GM19239 (cell line): ENCODE data around the gene ARMC9.

Experiments used
- DNase-seq: peaks from one replicate; pipeline ENCODE4 v3.0.0; 2011; ENCODE audit warnings: low spot score; ENCODE audit not compliant: insufficient read length
- FAIRE-seq: peaks from 2 replicates; lab custom pipeline; 2011; peaks lifted over from hg19 to GRCh38; lab: Jason Lieb, UNC

The ARMC9 gene

DNA sequence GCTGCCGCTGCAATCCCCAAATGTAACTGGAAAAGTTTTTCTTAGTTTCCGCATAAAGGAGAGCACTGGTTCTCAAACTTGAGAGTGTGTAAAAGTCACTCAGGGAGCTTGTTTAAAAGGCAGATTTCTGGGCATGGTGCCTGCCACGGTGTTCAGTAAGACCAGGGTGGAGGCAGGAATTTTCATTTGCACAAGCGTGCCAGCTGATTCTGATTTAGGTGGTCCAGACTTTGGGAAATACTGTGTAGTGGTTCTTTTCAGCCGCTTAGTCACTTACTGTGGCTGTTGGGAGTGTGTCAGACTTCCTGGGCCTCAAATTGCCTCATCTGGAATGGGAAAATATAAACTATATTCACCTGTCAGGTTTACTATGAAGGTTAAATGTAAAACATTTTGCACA lies 788 bp downstream of the ARMC9 start:
- peak; percentile 21 for FAIRE-seq
- no peak for DNase-seq

DNA sequence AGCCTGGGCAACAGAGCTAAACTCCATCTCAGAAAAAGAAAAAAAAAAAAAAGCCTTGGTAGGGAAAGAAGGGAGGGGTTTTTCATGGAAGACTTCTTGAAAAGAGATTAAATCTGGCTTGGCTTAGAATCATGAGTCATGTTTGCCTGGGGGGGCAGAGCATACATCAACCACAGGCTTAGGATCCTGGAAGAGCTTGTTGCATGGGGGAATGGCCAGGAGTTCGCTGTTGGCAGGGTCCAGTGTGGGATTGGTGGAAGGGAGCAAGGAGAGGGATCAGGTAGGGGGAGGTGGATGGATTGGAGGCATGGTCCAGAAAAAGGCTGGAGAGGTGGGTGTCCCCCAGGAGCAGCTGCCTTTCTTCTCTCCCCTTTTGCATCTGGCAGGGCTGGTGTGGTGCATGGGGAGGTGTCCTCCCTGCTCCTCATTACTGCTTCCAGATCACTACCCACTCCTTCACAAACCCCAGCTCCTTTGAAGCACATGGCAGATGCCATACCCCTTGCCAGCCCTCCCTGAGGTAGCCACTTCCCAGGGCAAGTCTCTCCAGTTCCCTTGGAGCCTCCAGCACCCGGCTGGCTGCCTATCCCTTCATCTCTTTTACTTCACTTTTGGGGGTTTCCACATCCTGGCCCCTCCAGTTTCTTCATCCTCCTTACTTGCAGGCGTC lies 2.5 kb downstream of the ARMC9 start:
- FAIRE-seq, result no peak

DNA sequence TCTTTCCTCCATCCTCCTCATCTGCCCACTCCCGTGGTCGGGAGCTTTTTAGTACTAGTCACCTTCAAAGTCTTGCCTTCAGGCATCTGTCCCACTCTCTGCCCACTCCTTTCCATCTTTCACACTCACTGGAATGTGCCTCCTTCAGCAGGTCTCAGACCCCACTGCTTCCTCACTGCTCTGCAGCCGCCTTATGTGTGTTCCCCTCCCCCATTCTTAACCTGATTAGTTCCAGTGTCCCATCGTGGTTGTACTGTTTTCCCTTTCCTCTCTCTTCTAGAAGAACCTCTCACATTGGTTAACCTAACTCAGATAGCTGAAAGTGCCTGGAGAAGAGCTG lies 3.0 kb downstream of the ARMC9 start:
- FAIRE-seq, result no peak
- no peak for DNase-seq

More for the DNA sequence above, 2.5 kb downstream of the ARMC9 start:
- no peak for DNase-seq

DNA sequence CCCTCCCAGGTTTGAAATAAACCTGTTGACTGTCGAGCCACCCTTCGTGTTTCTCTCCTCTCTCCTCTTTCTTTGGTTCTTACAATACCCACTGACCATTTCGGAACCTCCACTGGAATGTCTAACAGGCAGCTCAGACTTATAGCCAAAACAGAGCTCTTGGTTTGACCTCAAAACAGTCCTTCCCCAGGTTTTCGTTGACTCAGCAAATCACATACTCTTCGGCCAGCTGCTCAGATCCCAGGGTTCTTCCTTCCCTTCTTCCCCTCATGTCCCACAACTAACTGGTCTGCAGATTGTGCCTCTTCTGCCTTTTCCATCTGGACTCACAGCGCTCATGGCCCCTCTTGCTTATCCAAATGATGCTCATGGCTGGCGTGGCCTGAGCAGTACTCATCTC lies 4.7 kb downstream of the ARMC9 start:
- FAIRE-seq (no peak), DNase-seq (no peak)

DNA sequence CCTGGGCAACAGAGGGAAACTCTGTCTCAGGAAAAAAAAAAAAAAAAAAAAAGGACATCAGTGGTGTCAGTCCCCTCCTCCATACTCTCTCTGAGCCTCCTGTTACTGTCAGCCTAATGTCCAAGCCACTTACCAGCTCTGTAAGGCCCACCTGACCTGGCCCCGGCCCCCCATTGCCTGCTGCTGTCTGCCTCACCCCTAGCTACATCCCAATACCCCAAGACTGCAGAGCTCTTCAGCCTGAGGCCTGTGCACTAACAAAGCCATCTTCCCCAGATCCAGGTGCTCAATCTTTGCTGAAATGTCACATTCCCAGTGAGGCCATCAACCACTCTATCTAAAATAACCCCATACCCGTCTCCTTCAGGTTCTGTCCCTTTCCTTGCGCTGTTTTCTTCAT lies 5.7 kb downstream of the ARMC9 start:
- FAIRE-seq (no peak), DNase-seq (no peak)

DNA sequence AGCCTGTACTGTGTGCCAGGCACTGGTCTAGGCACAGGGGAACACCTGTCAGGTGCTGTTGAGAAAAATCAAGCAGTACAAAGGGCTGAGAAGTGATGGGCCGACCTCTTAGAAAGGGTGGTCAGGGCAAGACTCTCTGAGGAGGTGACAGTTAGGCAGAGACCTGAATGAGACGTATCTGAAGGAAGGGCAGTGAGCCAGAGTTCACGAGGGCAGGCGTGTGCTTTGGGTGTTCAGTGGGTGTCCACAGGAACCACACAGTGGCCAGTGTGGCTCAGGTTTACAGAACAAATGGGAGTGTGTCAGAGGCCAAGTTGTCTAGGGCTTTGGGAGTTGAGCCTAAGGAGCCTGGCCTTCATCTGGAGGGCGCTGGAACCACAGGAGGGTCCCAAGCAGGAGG lies 6.2 kb downstream of the ARMC9 start:
- no peak for DNase-seq
- FAIRE-seq, result no peak

DNA sequence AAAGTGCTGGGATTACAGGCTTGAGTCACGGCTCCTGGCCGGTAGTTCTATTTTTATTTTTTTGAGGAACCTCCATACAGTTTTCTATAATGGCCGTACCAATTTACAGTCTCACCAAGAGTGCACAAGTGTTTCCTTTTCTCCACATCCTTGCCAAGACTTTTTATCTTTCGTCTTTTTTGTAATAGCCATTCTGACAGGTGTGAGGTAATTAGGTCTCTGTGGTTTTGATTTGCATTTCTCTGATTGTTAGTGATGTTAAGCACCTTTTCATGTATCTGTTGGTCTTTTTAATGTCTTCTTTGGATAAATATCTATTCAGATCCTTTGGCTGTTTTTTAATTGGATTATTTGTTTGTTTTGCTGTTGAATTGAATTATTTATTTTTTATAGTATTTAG lies 9.3 kb downstream of the ARMC9 start:
- peak; percentile 21 for FAIRE-seq

DNA sequence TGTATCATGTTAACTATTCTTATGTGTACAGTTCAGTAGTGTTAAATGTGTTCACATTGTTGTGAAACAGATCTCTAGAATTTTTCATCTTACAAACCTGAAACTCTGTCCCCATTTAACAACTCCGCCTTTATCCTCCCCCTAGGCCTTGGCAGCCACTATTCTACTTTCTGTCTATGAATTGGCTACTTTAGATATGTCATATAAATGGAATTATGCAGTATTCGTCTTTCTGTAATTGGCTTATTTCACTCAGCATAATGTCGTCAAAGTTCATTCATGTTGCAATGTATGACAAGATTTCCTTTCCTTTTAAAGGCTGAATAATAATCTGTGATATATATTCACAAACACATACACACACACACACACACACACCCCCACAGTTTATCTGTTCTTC lies 12.4 kb downstream of the ARMC9 start:
- DNase-seq (no peak), FAIRE-seq (no peak)

More for the DNA sequence above, 9.3 kb downstream of the ARMC9 start:
- DNase-seq, result no peak

DNA sequence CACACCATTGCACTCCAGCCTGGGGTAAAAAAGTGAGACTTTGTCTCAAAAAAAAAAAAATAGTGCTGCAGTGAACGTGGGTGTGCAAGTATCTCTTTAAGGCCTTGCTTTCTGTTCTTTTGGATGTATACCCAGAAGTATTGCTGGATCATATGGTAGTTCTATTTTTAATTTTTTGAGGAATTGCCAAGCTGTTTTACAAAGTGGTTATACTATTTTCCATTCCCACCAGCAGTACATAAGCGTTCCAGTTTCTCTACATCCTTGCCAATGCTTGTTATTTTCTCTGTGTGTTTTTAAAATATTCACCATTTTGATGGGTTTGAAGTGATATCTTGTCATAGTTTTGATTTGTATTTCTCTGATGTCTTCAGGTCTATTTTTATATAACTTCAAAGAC lies 13.1 kb downstream of the ARMC9 start:
- no peak for FAIRE-seq
- no peak for DNase-seq

DNA sequence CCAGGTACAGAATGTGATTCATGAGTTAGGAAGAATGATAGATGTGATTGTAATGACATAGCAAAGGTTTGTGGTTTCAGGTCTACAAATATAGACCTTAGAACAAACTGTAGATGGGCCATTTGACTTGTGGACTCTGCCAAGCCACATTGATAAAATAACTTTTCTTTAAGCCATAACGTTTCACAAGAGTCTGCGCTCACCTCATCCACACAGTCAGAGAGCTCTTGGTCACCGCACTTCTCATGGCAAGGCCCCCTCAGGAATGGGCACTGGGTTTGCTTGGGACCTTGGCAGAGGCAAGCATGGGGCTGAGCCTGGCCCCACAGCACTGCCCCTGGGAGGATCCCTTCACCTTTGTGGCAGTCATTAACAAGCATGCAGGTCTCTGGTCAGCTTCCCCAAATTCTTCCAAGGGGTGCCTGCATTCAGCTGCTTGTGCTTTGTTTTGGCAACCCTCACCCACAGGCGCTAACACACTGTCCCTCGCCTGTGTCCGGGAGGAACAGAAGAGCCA lies 14.0 kb downstream of the ARMC9 start:
- FAIRE-seq (no peak), DNase-seq (no peak)

DNA sequence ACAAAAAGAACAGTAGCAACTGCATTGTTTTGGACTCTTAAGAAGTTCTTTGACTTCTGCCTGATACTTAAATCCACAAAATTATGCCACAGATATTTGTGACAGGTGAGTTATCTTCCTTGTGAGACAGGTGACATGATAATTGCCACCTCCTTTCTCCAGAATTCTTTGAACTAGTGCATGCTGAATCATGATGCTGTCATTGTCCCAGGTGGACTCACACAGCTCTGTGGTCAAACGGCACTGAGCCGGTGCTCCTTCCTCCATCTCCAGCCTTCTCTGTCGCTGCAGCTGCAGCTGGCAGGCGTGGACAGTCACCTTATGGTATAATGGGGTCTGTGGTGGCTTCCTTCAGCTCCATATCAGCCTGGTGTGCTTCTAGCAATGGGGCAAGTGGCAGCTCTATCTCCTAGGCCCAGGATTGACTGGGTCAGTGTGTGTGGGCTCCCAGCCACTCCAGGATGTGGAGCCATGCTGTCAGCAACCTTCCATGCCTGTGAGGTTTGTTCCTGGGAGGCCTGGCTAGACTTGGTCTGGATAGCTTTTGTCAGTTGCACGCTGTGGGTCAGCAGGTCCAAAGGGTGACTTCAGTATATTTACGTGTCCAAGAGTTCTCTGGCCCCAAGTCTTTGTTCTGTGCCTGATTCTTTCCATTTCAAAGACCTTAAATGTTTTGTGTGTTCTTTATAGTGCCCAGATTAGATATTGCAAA lies 15.7 kb downstream of the ARMC9 start:
- FAIRE-seq, result no peak
- DNase-seq, result no peak

DNA sequence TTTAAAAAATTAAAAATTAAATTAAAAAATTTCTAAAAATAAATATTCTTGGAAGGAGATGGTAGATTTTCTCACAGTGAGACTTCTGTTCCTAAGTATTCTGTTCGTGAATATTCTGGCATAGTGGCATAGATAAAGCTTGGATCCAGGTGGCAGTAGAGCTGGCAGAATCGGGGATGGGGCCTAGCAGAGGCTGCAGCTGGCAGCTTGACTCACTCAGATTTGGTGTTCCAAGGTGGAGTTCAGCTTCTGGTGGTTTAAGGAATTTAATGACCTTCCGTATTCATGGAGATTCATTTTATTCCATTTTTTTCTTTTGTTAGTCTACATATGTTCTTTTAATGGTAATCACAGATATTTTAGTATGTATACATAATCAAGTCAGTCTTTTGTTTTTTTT lies 19.9 kb downstream of the ARMC9 start:
- DNase-seq (no peak), FAIRE-seq (no peak)

DNA sequence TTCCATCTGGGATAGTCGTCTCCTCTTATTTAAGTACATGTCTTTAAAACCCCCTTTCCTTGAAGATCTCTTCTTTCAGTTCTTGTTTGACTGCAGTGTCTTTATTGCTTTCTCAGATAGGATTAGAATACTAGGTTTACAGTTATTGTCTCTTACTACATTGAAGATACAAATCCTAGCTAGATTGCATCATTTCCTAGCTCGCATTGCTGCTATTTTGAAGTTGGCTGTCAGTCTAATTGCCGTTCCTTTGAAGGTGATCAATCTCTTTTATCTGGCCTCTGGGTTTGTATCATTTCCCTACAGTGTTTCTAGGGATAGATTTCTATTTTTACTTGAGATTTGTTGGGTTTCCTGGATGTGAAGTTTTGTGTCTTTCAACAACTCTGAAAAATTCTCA lies 20.9 kb downstream of the ARMC9 start:
- DNase-seq (no peak), FAIRE-seq (no peak)

DNA sequence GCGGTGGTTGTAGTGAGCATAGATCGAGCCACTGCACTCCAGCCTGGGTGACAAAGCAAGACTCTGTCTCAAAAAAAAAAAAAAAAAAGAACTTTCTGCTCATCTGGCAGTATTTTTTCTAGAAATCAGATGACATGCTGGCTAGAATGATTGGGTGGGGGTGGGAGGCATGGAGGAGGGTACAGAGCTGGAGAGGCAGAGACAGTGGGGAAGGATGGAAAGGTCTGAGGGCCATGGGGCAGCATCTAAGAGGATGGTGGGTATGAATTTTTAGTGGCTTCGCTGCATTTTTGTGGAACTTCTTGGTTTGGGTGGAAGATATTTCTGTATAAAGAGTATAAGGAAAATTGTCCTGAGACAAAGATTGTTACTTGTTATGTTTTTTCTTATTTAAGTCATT lies 23.3 kb downstream of the ARMC9 start:
- FAIRE-seq, result no peak

DNA sequence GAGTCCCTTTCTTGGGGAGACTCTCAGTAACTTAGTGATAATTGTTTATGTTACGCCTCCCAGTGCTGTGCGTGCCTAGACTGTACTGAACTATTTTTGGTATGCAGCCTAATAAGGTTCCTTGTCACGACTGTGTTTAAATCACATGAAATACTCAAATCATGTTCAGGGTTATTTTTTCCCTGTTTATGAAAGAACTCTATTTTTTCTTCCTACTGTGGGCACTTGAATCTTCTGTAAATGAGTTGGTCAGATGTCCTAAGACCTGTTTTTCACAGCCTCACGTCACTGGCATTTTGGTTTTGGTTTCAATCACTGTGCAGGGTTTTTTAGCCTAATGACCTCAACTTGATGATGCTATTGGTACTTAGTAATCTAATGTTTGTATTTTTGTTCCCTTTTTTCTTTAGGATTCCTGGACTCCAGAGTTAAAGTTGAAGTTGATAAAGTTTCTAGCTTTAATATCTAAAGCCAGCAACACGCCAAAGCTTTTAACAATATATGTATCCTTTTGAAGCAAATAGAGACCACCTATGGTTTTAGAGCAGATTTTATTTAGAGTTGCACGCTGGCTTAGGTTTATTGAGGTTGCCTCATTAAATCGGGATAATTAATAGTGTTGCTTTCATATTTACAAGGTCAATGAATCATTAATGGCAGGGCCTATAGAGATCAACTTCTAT lies 24.0 kb downstream of the ARMC9 start:
- FAIRE-seq (peak; percentile 94), DNase-seq (no peak)

More for the DNA sequence above, 23.3 kb downstream of the ARMC9 start:
- DNase-seq, result no peak

DNA sequence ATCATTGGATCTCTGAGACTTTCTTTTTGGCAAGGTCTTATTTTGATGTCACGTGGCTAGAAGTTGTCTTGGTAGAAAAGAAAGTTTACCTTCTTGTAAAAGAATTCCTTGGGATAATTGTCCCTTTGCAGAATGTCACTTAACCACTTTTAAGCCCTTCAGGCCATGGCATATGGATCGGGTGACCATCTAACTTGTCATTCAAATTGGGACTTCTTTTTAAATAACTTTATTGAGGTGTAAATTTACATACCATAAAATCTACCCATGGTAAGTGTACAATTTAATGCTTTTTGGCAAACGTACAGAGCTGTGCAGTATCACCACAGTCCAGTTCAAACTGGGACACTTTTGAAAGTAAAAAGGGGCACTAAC lies 24.6 kb downstream of the ARMC9 start:
- DNase-seq (no peak), FAIRE-seq (no peak)

DNA sequence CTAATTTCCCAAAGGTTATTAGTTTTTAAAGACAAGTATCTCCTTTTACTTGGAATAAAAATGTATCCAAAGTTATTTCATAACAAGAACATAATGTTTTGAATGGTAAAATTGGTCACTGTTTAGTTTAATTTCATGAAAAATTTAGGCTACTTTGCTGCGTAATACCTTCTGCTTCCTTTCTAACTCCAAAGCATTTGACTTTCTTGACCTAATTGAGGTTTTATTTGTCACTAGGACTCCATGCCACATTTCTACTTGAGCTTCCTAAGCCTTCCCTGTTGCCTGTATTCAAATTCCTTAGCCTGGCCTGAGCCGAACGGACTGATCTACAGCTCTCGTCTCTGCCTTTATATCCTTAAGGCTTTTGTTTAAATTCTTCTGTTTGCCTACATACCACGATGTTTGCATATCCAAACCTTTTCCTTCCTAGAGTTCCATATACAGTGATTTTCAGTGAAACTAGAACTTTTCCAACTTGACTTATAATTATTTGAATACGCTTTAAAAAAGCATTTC lies 25.1 kb downstream of the ARMC9 start:
- no peak for FAIRE-seq
- DNase-seq, result no peak

DNA sequence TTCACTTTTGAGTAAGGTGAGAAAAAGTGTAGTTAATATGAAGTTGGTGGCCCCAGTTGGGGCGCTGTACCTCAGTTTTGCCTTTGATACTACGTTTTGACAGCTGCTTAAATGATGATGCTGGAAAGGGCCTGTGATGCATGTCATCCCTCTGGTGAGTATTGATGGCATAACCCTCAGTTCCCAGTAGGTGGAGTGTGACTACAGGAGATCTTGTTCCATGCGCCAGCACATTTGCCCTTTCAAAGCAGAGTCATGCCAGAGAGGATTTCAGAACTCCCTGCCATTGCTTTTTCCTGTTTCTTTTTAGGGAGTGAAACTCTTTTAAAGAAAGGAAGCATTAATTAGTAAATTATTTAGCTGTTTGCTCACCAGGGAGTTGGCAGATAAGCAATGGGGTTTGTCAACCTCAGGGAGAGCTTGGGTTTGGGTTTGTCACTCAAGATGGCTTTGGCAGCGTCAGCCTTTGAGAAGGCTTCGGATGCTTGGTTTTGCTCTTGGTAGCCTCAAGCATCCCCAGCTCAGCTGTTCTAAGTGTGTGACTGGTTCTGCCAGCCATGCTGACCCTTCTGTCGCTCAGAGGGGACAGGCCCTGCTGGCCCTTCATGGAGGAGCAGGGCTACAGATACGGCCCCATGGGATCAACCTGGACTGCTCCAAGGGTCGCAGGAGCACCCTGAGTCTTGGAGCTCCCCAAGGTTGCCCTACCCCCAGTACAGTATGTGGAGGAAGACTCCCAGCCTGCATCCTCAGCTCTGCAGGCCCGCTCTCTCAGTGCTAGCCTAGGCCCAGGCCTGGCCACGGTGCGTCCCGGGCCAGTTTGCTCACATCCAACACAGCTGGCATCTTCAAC lies 29.1 kb downstream of the ARMC9 start:
- FAIRE-seq (peak; percentile 100), DNase-seq (peak; percentile 71)

DNA sequence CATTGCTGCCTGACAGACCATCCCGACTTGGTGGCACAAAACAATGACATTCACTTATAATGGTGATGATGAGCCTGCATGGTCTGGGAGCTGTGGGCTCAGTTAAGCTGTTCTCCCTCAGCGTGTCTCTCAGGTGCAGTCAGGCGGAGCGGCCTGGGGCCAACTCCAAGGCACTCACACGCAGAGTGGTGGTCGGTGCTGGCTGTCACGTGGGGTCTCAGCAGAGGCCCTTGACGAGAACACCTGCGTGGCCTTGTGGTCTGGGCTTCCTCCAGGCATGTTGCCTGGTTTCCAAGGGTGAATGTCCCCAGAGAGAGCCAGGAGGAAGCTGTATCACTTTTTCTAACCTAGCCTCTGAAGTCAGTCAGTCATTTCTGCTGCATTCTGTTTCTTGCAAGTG lies 29.8 kb downstream of the ARMC9 start:
- FAIRE-seq (peak; percentile 99), DNase-seq (peak; percentile 55)

DNA sequence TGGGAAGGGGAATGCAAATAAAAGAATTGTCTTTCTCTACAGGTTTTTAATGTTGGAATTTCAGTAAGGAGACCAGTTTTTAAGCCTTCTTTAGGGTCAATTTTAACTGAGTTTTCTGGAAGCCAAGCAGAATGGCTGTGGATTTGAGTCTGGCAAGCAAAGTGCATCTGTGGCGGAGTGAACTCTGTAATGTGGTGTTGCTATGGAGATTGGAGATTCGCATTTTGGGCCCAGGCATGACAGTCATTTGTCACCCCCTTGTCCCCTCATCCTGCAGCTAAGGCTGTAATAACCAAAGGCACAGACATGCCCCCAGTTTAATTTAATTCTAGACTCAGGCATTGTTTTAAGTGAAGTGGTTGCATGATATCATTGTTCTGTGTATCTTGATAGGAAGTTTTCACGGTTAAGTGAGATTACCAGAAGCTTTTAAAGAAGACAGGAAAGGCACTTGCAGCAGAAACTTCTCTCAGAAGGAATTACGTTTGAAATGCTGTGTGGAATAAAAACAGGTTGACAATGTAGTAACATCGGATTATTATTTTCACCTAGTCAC lies 30.6 kb downstream of the ARMC9 start:
- FAIRE-seq, result no peak

More for the DNA sequence above, 30.6 kb downstream of the ARMC9 start:
- DNase-seq, result no peak
